NK-92 (cell line): ENCODE measurements around the gene CCDC33.

ENCODE experiments used
- DNase-seq: peaks from one replicate; lab custom pipeline; 2025; ENCODE audit not compliant: unreplicated experiment; lab: John Stamatoyannopoulos, UW

CCDC33 gene

GRCh38 chr15:74377831-74378766 is 142.0 kb downstream of the CCDC33 start:
- no peak for DNase-seq

GRCh38 chr15:74378848-74379247 is 142.7 kb downstream of the CCDC33 start:
- DNase-seq, result no peak

DNA sequence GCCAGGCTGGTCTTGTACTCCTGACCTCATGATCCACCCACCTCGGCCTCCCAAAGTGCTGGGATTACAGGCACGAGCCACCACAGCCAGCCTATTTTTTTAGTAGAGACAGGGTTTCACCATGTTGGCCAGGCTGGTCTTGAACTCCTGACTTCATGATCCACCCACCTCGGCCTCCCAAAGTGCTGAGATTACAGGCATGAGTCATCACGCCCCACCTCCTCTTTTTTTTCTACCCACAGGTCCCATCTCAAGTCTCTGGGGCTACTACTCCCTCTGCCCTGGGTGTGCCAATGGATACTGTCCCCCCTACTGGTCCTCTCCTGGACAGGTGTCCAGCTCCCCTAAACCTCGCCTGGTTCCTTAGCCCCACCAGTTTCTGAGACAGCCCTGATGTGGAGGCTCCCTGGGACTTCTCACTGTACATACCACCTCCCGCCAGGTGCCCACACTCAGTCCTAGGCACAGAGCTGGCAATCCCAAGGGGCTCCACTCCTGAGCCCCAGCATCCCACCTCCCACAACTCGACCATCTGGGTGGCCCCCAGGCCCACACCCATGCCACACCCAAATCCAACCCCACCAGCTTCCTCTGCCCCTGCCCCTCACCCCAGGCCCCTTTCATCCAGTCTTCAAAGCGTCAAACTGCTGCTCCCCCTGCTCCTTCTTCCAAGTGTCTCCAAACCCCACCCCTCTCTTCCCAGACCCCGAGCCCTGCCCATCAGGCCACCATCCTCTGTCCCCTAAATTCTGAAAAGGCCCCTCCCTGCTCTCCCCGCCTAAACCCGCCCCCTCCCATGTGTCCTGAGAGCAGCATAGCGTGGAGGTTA is 144.4 kb downstream of the CCDC33 start:
- no peak for DNase-seq

GRCh38 chr15:74381190-74381453 is 145.0 kb downstream of the CCDC33 start:
- no peak for DNase-seq

- no peak for DNase-seq
Measured at GRCh38 chr15:74381481-74381880, 145.4 kb downstream of the CCDC33 start.

GRCh38 chr15:74382004-74382816 is 146.1 kb downstream of the CCDC33 start:
- DNase-seq, result no peak

DNA sequence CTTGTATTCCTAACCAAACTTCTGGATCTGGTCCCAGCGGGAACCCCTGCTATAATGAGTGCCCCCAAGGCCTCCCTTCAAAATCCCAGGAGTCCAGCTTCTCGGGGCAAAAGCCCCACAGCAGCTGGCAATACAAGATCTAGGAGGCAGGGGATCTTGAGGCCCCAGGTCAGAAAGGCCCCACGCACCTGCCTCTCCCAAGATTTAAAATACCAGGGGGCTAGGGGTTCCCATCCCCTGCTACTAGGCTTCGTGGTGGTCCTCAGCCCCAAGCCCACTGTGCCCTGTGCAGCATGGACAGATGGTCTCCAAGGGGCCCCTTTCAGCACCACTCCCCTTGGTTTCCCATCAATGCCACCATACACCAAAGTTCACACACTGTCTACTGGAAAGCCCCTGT is 147.2 kb downstream of the CCDC33 start:
- DNase-seq, result no peak

GRCh38 chr15:74383695-74384565 is 147.8 kb downstream of the CCDC33 start:
- no peak for DNase-seq

- no peak for DNase-seq
Measured at GRCh38 chr15:74384566-74384880, 148.4 kb downstream of the CCDC33 start.

- DNase-seq, result no peak
Measured at GRCh38 chr15:74384881-74385643, 148.9 kb downstream of the CCDC33 start.

DNA sequence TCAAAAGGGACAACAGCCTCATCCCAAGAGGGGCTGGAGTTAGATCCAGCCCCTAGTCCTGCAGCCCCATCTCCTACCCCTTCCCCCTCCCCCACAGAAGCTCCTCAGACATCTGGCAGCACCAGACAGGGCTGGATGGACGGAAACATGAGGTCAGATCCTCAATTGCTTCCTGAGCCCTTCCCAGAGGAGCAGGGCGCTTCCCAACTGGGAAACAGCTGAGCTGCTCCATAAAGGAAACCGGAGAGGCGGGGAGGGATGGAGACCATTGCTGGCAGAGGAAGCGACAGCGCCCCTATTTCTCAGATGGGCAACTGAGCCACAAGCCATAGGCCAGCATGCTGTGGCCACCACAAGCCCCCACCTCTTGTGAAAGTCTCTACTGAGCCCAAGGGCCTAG is 149.6 kb downstream of the CCDC33 start:
- DNase-seq, result no peak
